ENCODE measurements around the gene CKMT2.

- TF ChIP-seq CTCF (IDR thresholded peaks at IDR 0.05) = peak; percentile 65 to 91 (median 70)
- no peak for TF ChIP-seq POLR2A (IDR thresholded peaks at IDR 0.05)
- TF ChIP-seq EP300 (IDR thresholded peaks at IDR 0.05) = no peak
Observed at GRCh38 chr5:81194633-81195334, 38.3 kb upstream of the CKMT2 start.

Measured in ovary (tissue), 3 donors.